ENCODE data around the gene ATF4.

The ATF4 gene

GRCh38 chr22:39481054-39481453 is 39.3 kb upstream of the ATF4 start:
- TF ChIP-seq GATA3 (IDR thresholded peaks at IDR 0.05; ENCODE audit: low read depth, low read length) (no peak), GATA2 (IDR thresholded peaks at IDR 0.05; ENCODE audit: low read depth, low read length) (no peak)

- TF ChIP-seq GATA2 (IDR thresholded peaks at IDR 0.05; ENCODE audit: low read depth, low read length) (no peak), GATA3 (IDR thresholded peaks at IDR 0.05; ENCODE audit: low read depth, low read length) (no peak)
Observed at GRCh38 chr22:39481595-39481994, 38.8 kb upstream of the ATF4 start.

- TF ChIP-seq GATA3 (IDR thresholded peaks at IDR 0.05; ENCODE audit: low read depth, low read length) (no peak), GATA2 (IDR thresholded peaks at IDR 0.05; ENCODE audit: low read depth, low read length) (no peak)
Observed at GRCh38 chr22:39482768-39483167, 37.6 kb upstream of the ATF4 start.

GRCh38 chr22:39486951-39487825 is 33.2 kb upstream of the ATF4 start:
- TF ChIP-seq GATA2 (IDR thresholded peaks at IDR 0.05; ENCODE audit: low read depth, low read length): no peak
- no peak for TF ChIP-seq GATA3 (IDR thresholded peaks at IDR 0.05; ENCODE audit: low read depth, low read length)

- TF ChIP-seq GATA3 (IDR thresholded peaks at IDR 0.05; ENCODE audit: low read depth, low read length) (no peak), GATA2 (IDR thresholded peaks at IDR 0.05; ENCODE audit: low read depth, low read length) (no peak)
Observed at GRCh38 chr22:39487826-39488520, 32.4 kb upstream of the ATF4 start.

GRCh38 chr22:39488563-39489083 is 31.7 kb upstream of the ATF4 start:
- TF ChIP-seq GATA3 (IDR thresholded peaks at IDR 0.05; ENCODE audit: low read depth, low read length) (no peak), GATA2 (IDR thresholded peaks at IDR 0.05; ENCODE audit: low read depth, low read length) (no peak)

- no peak for TF ChIP-seq GATA2 (IDR thresholded peaks at IDR 0.05; ENCODE audit: low read depth, low read length)
- no peak for TF ChIP-seq GATA3 (IDR thresholded peaks at IDR 0.05; ENCODE audit: low read depth, low read length)
Observed at GRCh38 chr22:39489094-39490068, 31.0 kb upstream of the ATF4 start.

GRCh38 chr22:39490135-39490798 is 30.1 kb upstream of the ATF4 start:
- TF ChIP-seq GATA3 (IDR thresholded peaks at IDR 0.05; ENCODE audit: low read depth, low read length) (no peak), GATA2 (IDR thresholded peaks at IDR 0.05; ENCODE audit: low read depth, low read length) (no peak)

GRCh38 chr22:39490966-39491680 is 29.2 kb upstream of the ATF4 start:
- TF ChIP-seq GATA3 (IDR thresholded peaks at IDR 0.05; ENCODE audit: low read depth, low read length): no peak
- TF ChIP-seq GATA2 (IDR thresholded peaks at IDR 0.05; ENCODE audit: low read depth, low read length): no peak

- TF ChIP-seq GATA3 (IDR thresholded peaks at IDR 0.05; ENCODE audit: low read depth, low read length) (no peak), GATA2 (IDR thresholded peaks at IDR 0.05; ENCODE audit: low read depth, low read length) (no peak)
Observed at GRCh38 chr22:39491696-39492095, 28.7 kb upstream of the ATF4 start.

GRCh38 chr22:39492186-39492585 is 28.2 kb upstream of the ATF4 start:
- TF ChIP-seq GATA2 (IDR thresholded peaks at IDR 0.05; ENCODE audit: low read depth, low read length): no peak
- TF ChIP-seq GATA3 (IDR thresholded peaks at IDR 0.05; ENCODE audit: low read depth, low read length): no peak

- TF ChIP-seq GATA3 (IDR thresholded peaks at IDR 0.05; ENCODE audit: low read depth, low read length) (no peak), GATA2 (IDR thresholded peaks at IDR 0.05; ENCODE audit: low read depth, low read length) (no peak)
Observed at GRCh38 chr22:39493759-39494158, 26.6 kb upstream of the ATF4 start.

All from SH-SY5Y (cell line).